Transverse colon (tissue), 4 donors: ENCODE data around the gene CBL. TPM values are rescaled to one million over a fixed set of nuclear protein-coding genes. Genes with fewer than 3 reads are reported as not detected.
"Not testable (repeated sequence)": the region's sequence is repeated elsewhere in the genome, so short reads cannot be mapped to it uniquely, and the experiment has no call there.

Experiments used
- DNase-seq: peaks from one replicate; pipeline ENCODE4 v3.0.0-alpha.2; 2019
- H3K27ac ChIP-seq, 4 donors: fragments of 200-600 bp; sonication (generic); 2 replicates each; pipeline ENCODE4 v1.5.1; 2016 to 2018; ENCODE audit warnings: inconsistent platforms in 4 of 4
- H3K27me3 ChIP-seq: fragments of 200-600 bp; sonication (generic); 2 replicates; pipeline ENCODE4 v1.5.1; 2017; ENCODE audit warnings: inconsistent platforms
- H3K36me3 ChIP-seq, 4 donors: fragments of 200-600 bp; sonication (generic); 2 replicates each; pipeline ENCODE4 v1.5.1; 2017 to 2019; ENCODE audit warnings: inconsistent platforms in 4 of 4
- H3K4me1 ChIP-seq, 4 donors: fragments of 200-600 bp; sonication (generic); 2 replicates each; pipeline ENCODE4 v1.5.1; 2017 to 2020; ENCODE audit warnings: inconsistent platforms in 4 of 4
- H3K4me3 ChIP-seq, 4 donors: fragments of 200-600 bp; sonication (generic); 1 replicate in 1 of 4; 2 replicates in 3 of 4; pipeline versions ENCODE4 v1.5.1 to v1.6.1; 2017 to 2019; ENCODE audit warnings: inconsistent platforms in 4 of 4
- H3K9me3 ChIP-seq, 2 donors: fragments of 200-600 bp; sonication (generic); 2 replicates each; pipeline ENCODE4 v1.5.1; 2017 to 2019; ENCODE audit warnings: inconsistent platforms in 2 of 2
- EP300 ChIP-seq: sonication (generic); formaldehyde crosslinking; IDR thresholded peaks from one replicate; pipeline ENCODE4 v1.6.1; 2017; ENCODE audit warnings: antibody characterized with exemption, low read depth
- POLR2A ChIP-seq: fragments of 450-650 bp; IDR thresholded peaks from one replicate; pipeline ENCODE4 v1.6.1; 2016; ENCODE audit warnings: antibody characterized with exemption, mild to moderate bottlenecking, moderate library complexity
- POLR2AphosphoS5 ChIP-seq, 3 donors: sonication (generic); formaldehyde crosslinking; IDR thresholded peaks; one replicate each; pipeline ENCODE4 v1.6.1; 2016; ENCODE audit warnings: antibody characterized with exemption in 3 of 3
- whole genome bisulfite sequencing, 2 donors: methylation state at CpG; one replicate each; pipeline ENCODE4 v1.1.5; 2018; ENCODE audit warnings: low coverage in 1 of 2; 5-methylcytosine and 5-hydroxymethylcytosine counted together
- in situ Hi-C, 4 donors: fragments of 200-750 bp; cut with MboI; loops; one replicate each; pipeline versions ENCODE4 v1.15.0 to v1.15.1; 2017; ENCODE audit warnings: low sequenced_read_pairs in 3 of 4, low pct_ligation_motif_present in 1 of 4, low pct_unique_long_range_greater_than_20kb in 1 of 4
- intact Hi-C: fragments of 100-400 bp; cut with DNase I; formaldehyde crosslinking; loops from one replicate; pipeline ENCODE4 v1.15.1; 2023; ENCODE audit warnings: low total_unique reads
- total RNA-seq, 4 donors: library from RNA; depleted of rRNA; stranded (reverse); fragments of >200 nt; gene quantifications; one replicate each; pipeline ENCODE4 v1.1.0, GENCODE V29; 2016
- TF ChIP-seq, protein P1 (sequence below), 5 experiments: fragments of 200-600 bp in 3 of 5; fragments of 450-650 bp in 2 of 5; sonication (generic) in 3 of 5; IDR thresholded peaks; 1 replicate in 2 of 5; 2 replicates in 3 of 5; pipeline ENCODE4 v1.5.1; 2016 to 2017; ENCODE audit warnings: antibody characterized with exemption in 5 of 5, inconsistent platforms in 3 of 5, mild to moderate bottlenecking in 2 of 5, moderate library complexity in 1 of 5

Gene CBL
- total RNA-seq, 4 donors from 2014 or later = 6.8 to 18.7 (median 12.4) TPM

DNA sequence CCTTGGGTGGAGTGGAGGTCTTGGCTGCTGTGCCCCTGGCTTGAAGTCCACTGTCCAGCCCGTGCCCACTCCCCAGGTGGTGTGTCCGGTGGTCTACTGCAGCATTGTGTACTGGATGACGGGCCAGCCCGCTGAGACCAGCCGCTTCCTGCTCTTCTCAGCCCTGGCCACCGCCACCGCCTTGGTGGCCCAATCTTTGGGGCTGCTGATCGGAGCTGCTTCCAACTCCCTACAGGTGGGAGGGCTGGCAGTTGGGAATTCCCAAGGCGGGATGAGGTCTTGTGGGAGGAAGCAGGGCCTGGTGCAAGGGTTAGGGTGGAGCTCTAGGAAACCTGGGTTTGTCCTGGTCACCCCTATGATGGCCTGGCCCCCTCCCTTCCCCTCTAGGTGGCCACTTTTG lies 46.0 kb upstream of the CBL start:
- no peaks in the 10 kb centered on the region for H3K9me3 ChIP-seq
- H3K27ac ChIP-seq = no peak overlapping the region
- H3K36me3 ChIP-seq = no peaks in the 10 kb centered on the region
- in situ Hi-C loops = no loop called here
- H3K27me3 ChIP-seq = peaks cover 1% of the 10 kb centered on the region
- DNase-seq = no peak
- WGBS, 2 donors = 85% methylated on average over 6 of the region's 9 CpGs; no CpG with 5 or more reads in 1 of the 2 donors
- TF ChIP-seq, protein P1, sequence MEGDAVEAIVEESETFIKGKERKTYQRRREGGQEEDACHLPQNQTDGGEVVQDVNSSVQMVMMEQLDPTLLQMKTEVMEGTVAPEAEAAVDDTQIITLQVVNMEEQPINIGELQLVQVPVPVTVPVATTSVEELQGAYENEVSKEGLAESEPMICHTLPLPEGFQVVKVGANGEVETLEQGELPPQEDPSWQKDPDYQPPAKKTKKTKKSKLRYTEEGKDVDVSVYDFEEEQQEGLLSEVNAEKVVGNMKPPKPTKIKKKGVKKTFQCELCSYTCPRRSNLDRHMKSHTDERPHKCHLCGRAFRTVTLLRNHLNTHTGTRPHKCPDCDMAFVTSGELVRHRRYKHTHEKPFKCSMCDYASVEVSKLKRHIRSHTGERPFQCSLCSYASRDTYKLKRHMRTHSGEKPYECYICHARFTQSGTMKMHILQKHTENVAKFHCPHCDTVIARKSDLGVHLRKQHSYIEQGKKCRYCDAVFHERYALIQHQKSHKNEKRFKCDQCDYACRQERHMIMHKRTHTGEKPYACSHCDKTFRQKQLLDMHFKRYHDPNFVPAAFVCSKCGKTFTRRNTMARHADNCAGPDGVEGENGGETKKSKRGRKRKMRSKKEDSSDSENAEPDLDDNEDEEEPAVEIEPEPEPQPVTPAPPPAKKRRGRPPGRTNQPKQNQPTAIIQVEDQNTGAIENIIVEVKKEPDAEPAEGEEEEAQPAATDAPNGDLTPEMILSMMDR (IDR thresholded peaks at IDR 0.05) = no peak
- intact Hi-C loops = no loop called here
- H3K4me3 ChIP-seq = no peak overlapping the region
- H3K4me1 ChIP-seq = no peaks in the 10 kb centered on the region

DNA sequence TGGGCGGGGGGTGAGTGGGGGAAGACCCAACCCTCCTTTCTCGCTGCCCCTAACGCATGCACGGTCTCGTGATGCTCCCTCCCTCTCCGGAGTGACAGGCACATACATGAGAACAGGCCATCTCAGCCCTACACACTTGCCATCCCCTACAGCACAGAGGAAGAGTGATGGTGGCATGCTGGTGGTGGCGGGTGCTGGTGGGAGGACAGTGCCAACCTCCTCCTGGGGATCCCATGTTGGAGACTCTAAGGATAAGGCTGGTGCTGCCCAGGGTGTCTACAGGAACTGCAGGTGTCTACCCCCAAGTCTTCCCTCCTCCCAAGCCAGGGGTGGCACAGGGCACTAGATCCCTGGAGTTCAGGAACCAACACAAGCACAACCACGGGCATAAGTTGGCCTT lies 44.3 kb upstream of the CBL start:
- intact Hi-C loops = no loop called here
- 82% methylated on average over 8 of the region's 8 CpGs; no CpG with 5 or more reads in 1 of the 2 donors for WGBS, 2 donors

DNA sequence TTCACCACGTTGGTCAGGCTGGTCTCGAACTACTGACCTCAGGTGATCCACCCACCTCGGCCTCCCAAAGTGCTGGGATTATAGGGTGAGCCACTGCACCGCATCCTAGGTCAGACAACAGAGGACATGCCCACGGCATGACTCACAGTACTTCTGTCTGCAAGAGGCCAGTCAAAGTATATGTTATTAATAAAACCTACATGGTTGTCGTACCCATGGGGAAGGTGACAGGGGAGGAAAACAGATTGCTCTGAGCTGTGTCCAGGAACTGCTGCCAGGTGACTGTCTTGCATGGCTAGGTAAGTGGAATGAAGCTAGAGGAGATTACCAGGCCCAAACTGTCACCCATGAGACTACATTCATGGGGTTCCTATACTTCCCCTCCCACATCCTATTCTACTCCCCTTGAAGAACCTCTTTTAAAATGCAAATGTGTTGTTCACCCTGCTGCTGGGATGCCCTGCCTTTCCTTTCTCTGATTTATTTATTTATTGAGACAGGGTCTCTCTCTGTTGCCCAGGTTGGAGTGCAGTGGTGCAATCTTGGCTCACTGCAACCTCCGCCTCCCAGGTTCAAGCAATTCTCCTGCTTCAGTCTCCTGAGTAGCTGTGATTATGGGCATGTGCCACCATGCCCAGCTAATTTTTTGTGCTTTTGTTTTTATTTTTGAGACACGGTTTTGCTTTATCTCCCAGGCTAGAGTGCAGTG lies 39.6 kb upstream of the CBL start:
- H3K9me3 ChIP-seq = no peaks in the 10 kb centered on the region
- WGBS, 2 donors = 85 to 100% methylated on average over 1 to 8 of the region's 8 CpGs
- in situ Hi-C loops (no loop called here), intact Hi-C loops (no loop called here)
- H3K4me1 ChIP-seq = peaks cover 0 to 12% (median 6%) of the 10 kb centered on the region in 4 donors
- H3K27me3 ChIP-seq = no peaks in the 10 kb centered on the region
- no peak for DNase-seq
- TF ChIP-seq, protein P1 (IDR thresholded peaks at IDR 0.05) = no peak
- H3K27ac ChIP-seq = no peak overlapping the region
- H3K4me3 ChIP-seq = no peak overlapping the region
- H3K36me3 ChIP-seq = no peaks in the 10 kb centered on the region

More for the DNA sequence above, 44.3 kb upstream of the CBL start:
- no peaks in the 10 kb centered on the region for H3K9me3 ChIP-seq
- TF ChIP-seq POLR2A (no peak), EP300 (no peak), POLR2AphosphoS5 (IDR thresholded peaks at IDR 0.05) (no peak)
- TF ChIP-seq, protein P1 (IDR thresholded peaks at IDR 0.05) = no peak
- H3K27me3 ChIP-seq = no peaks in the 10 kb centered on the region
- DNase-seq = no peak
- no peak overlapping the region for H3K27ac ChIP-seq
- no peaks in the 10 kb centered on the region for H3K4me1 ChIP-seq
- in situ Hi-C loops = no loop called here
- no peaks in the 10 kb centered on the region for H3K36me3 ChIP-seq
- H3K4me3 ChIP-seq = no peak overlapping the region

DNA sequence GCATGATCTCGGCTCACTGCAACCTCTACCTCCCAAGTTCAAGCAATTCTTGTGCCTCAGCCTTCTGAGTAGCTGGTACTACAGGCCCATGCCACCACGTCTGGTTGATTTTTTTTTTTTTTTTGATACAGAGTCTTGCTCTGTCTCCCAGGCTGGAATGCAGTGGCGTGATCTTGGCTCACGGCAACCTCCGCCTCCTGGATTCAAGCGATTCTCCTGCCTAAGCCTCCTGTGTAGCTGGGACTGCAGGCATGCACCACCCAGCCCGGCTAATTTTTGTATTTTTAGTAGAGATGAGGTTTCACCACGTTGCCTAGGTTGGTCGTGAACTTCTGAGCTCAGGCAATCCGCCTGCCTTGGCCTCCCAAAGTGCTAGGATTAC lies 39.1 kb upstream of the CBL start:
- H3K4me3 ChIP-seq, H3K27ac ChIP-seq, H3K27me3 ChIP-seq, H3K36me3 ChIP-seq, intact Hi-C loops, in situ Hi-C loops, DNase-seq, H3K9me3 ChIP-seq: not testable (repeated sequence)
- H3K4me1 ChIP-seq = peaks cover 0 to 12% (median 6%) of the 10 kb centered on the region in 4 donors
- WGBS, 2 donors = 87 to 88% methylated on average over 5 to 10 of the region's 10 CpGs

DNA sequence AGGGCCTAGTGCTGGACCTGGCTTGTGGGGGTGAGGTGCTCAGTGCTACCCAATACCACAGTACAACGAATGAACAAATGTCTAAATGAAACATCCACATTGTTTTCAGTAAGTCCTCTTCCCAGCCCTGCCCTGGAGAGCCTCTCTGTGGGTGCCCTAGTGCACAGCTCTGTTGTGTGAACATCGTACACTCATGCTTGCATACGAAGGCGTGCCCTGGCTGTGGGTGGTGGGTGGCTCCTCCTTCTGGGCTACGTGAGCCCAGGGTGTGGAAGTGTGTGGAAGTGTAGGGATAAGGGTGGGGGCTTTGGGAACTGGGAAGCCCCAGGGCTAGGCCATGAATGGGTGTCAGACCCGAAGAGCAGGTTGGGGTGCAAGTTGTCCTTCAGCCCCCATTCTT lies 38.2 kb upstream of the CBL start:
- DNase-seq = peak; percentile 50
- Histone ChIP-seq H3K9me3 (no peaks in the 10 kb centered on the region), H3K4me1 (peaks cover 0 to 12% (median 6%) of the 10 kb centered on the region in 4 donors), H3K4me3 (no peak overlapping the region), H3K27me3 (no peaks in the 10 kb centered on the region), H3K36me3 (no peaks in the 10 kb centered on the region), H3K27ac (peak overlapping the region in 3 of 4 donors; percentile 91 to 96 (median 95))
- TF ChIP-seq POLR2A = no peak
- no peak for TF ChIP-seq EP300
- TF ChIP-seq POLR2AphosphoS5 (IDR thresholded peaks at IDR 0.05) = no peak
- TF ChIP-seq, protein P1 (IDR thresholded peaks at IDR 0.05) = no peak
- 32% methylated on average over 6 of the region's 6 CpGs; no CpG with 5 or more reads in 1 of the 2 donors for WGBS, 2 donors
- in situ Hi-C loops = no loop called here
- intact Hi-C loops = no loop called here
